Karpas-422 (cell line): ENCODE data around the gene MKNK2. TPM values are rescaled to one million over a fixed set of nuclear protein-coding genes. Genes with fewer than 3 reads are reported as not detected.
"Not testable (repeated sequence)": the region's sequence is repeated elsewhere in the genome, so short reads cannot be mapped to it uniquely, and the experiment has no call there.

Source experiments
- DNase-seq: peaks from one replicate; pipeline ENCODE4 v3.0.0-alpha.2; 2015
- H2AFZ ChIP-seq: fragments of 200-600 bp; sonication (generic); 2 replicates; pipeline ENCODE4 v1.6.1; 2014; ENCODE audit warnings: antibody characterized with exemption, low read length, mixed read lengths
- H3K27ac ChIP-seq: fragments of 200-600 bp; sonication (generic); 2 replicates; pipeline ENCODE4 v1.5.1; 2014; ENCODE audit warnings: mild to moderate bottlenecking, low read length, moderate library complexity
- H3K27me3 ChIP-seq: fragments of 200-600 bp; sonication (generic); 2 replicates; pipeline ENCODE4 v1.6.1; 2014; ENCODE audit warnings: low read length, mixed read lengths
- H3K36me3 ChIP-seq: fragments of 200-600 bp; sonication (generic); 2 replicates; pipeline ENCODE4 v1.6.1; 2014; ENCODE audit warnings: low read length, mixed read lengths; ENCODE audit not compliant: insufficient read depth
- H3K4me1 ChIP-seq: fragments of 200-600 bp; sonication (generic); 2 replicates; pipeline ENCODE4 v1.6.1; 2014; ENCODE audit warnings: mild to moderate bottlenecking, low read length, mixed read lengths
- H3K4me2 ChIP-seq: fragments of 200-600 bp; sonication (generic); 2 replicates; pipeline ENCODE4 v1.6.1; 2014; ENCODE audit warnings: low read length, low read depth, mild to moderate bottlenecking; ENCODE audit not compliant: poor library complexity, severe bottlenecking
- H3K4me3 ChIP-seq: fragments of 200-600 bp; sonication (generic); 2 replicates; pipeline ENCODE4 v1.5.1; 2014; ENCODE audit warnings: mild to moderate bottlenecking, antibody characterized with exemption, low read length, mixed read lengths
- H3K79me2 ChIP-seq: fragments of 200-600 bp; sonication (generic); 2 replicates; pipeline ENCODE4 v1.6.1; 2014; ENCODE audit warnings: mild to moderate bottlenecking, low read length, mixed read lengths
- H3K9ac ChIP-seq: fragments of 200-600 bp; sonication (generic); 2 replicates; pipeline ENCODE4 v1.6.0; 2014; ENCODE audit warnings: low read length
- H3K9me2 ChIP-seq: fragments of 200-600 bp; sonication (generic), shearing (Covaris generic); replicated peaks from 2 replicates; pipeline ENCODE4 v1.6.0; 2014; ENCODE audit warnings: mild to moderate bottlenecking, low read length, moderate library complexity; ENCODE audit not compliant: insufficient read depth
- H3K9me3 ChIP-seq: fragments of 300-700, 200-600 bp; sonication (generic); 2 replicates; pipeline ENCODE4 v1.6.1; 2014; ENCODE audit warnings: low read length, mixed read lengths
- H4K20me1 ChIP-seq: fragments of 200-600 bp; sonication (generic); 2 replicates; pipeline ENCODE4 v1.6.1; 2014; ENCODE audit warnings: mild to moderate bottlenecking, antibody characterized with exemption, low read length, low read depth; ENCODE audit not compliant: insufficient read depth
- total RNA-seq: library from RNA; depleted of rRNA; stranded (reverse); fragments of >200 nt; shearing (Covaris generic); gene quantifications from 2 replicates; pipeline ENCODE4 v1.2.3, GENCODE V29; 2014; ENCODE audit warnings: low replicate concordance

Gene MKNK2
- total RNA-seq, 1 experiment from 2014 or later, result 526 TPM

GRCh38 chr19:2096034-2096479 lies 45.0 kb upstream of the MKNK2 start, which contains the start of gene MOB3A:
Gene MOB3A, minus strand, starts transcription at chr19:2096326. Its CDS starts 17,766 bp downstream, at chr19:2078560.
- no peaks in the 10 kb centered on the region for H3K9me3 ChIP-seq
- DNase-seq, result no peak
- peaks cover 45% of the 10 kb centered on the region for H3K79me2 ChIP-seq
- peak within 1 kb of the TSS; percentile 99 for H3K27ac ChIP-seq
- peaks cover 61% of the 10 kb centered on the region for H3K4me1 ChIP-seq
- peaks cover 32% of the 10 kb centered on the region for H3K36me3 ChIP-seq
- no peaks in the 10 kb centered on the region for H3K27me3 ChIP-seq
- peaks cover 9% of the 10 kb centered on the region; the same call in 1 of the 2 replicates for H4K20me1 ChIP-seq
- peak within 1 kb of the TSS; percentile 95 for H3K4me3 ChIP-seq
- no peak within 1 kb of the TSS for H2AFZ ChIP-seq
- no peaks in the 10 kb centered on the region for H3K9me2 ChIP-seq
- H3K4me2 ChIP-seq, result peak within 1 kb of the TSS; percentile 96
- H3K9ac ChIP-seq, result peak within 1 kb of the TSS; percentile 100

- peak overlapping the region; percentile 96 for H3K4me2 ChIP-seq
Measured at GRCh38 chr19:2091926-2092525, 41.0 kb upstream of the MKNK2 start.

GRCh38 chr19:2089727-2090053 lies 38.6 kb upstream of the MKNK2 start:
- peak overlapping the region; percentile 70 for H3K4me2 ChIP-seq
- H3K4me3 ChIP-seq, result peak overlapping the region; percentile 58
- DNase-seq, result no peak
- H3K9me2 ChIP-seq, result no peaks in the 10 kb centered on the region
- peak overlapping the region; percentile 79 for H3K9ac ChIP-seq
- H4K20me1 ChIP-seq, result no peaks in the 10 kb centered on the region
- H3K4me1 ChIP-seq, result peaks cover 99% of the 10 kb centered on the region
- H2AFZ ChIP-seq, result no peak overlapping the region
- peaks cover 29% of the 10 kb centered on the region for H3K79me2 ChIP-seq
- no peaks in the 10 kb centered on the region for H3K27me3 ChIP-seq
- H3K9me3 ChIP-seq, result no peaks in the 10 kb centered on the region
- peak overlapping the region; percentile 99 for H3K27ac ChIP-seq
- peaks cover 25% of the 10 kb centered on the region for H3K36me3 ChIP-seq

More at GRCh38 chr19:2091926-2092525, 41.0 kb upstream of the MKNK2 start:
- H3K27ac ChIP-seq, result peak overlapping the region; percentile 99
- not testable (repeated sequence) for H3K9me3 ChIP-seq, H3K27me3 ChIP-seq, H3K9me2 ChIP-seq, H2AFZ ChIP-seq, H4K20me1 ChIP-seq
- peak; percentile 66 for DNase-seq
- peaks cover 34% of the 10 kb centered on the region for H3K36me3 ChIP-seq
- H3K4me1 ChIP-seq, result peaks cover 79% of the 10 kb centered on the region
- peaks cover 36% of the 10 kb centered on the region for H3K79me2 ChIP-seq
- peak overlapping the region; percentile 78 for H3K9ac ChIP-seq
- H3K4me3 ChIP-seq, result peak overlapping the region; percentile 16; the same call in 1 of the 2 replicates

- H3K4me1 ChIP-seq, result peaks cover 99% of the 10 kb centered on the region
- peak overlapping the region; percentile 58 for H3K4me3 ChIP-seq
- peak overlapping the region; percentile 79 for H3K9ac ChIP-seq
- peaks cover 19% of the 10 kb centered on the region for H3K36me3 ChIP-seq
- no peaks in the 10 kb centered on the region for H3K9me2 ChIP-seq
- H3K27me3 ChIP-seq, result no peaks in the 10 kb centered on the region
- peaks cover 26% of the 10 kb centered on the region for H3K79me2 ChIP-seq
- peak overlapping the region; percentile 70 for H3K4me2 ChIP-seq
- H3K27ac ChIP-seq, result peak overlapping the region; percentile 99
- no peak overlapping the region for H2AFZ ChIP-seq
- no peaks in the 10 kb centered on the region for H3K9me3 ChIP-seq
- no peaks in the 10 kb centered on the region for H4K20me1 ChIP-seq
- DNase-seq, result peak; percentile 80
Measured at GRCh38 chr19:2089001-2089711, 38.1 kb upstream of the MKNK2 start.

GRCh38 chr19:2087621-2088100 lies 36.6 kb upstream of the MKNK2 start:
- H3K27ac ChIP-seq, result peak overlapping the region; percentile 99
- peak overlapping the region; percentile 62 for H3K4me2 ChIP-seq
- peak; percentile 89 for DNase-seq
- no peaks in the 10 kb centered on the region for H4K20me1 ChIP-seq
- H2AFZ ChIP-seq, result no peak overlapping the region
- H3K27me3 ChIP-seq, result no peaks in the 10 kb centered on the region
- no peaks in the 10 kb centered on the region for H3K9me3 ChIP-seq
- peaks cover 15% of the 10 kb centered on the region for H3K36me3 ChIP-seq
- H3K9ac ChIP-seq, result peak overlapping the region; percentile 79
- peaks cover 34% of the 10 kb centered on the region for H3K79me2 ChIP-seq
- peak overlapping the region; percentile 29; the same call in 1 of the 2 replicates for H3K4me3 ChIP-seq
- no peaks in the 10 kb centered on the region for H3K9me2 ChIP-seq
- peaks cover 99% of the 10 kb centered on the region for H3K4me1 ChIP-seq

GRCh38 chr19:2086695-2087620 lies 35.9 kb upstream of the MKNK2 start:
- not testable (repeated sequence) for H3K9me2 ChIP-seq, H3K9me3 ChIP-seq, H3K27me3 ChIP-seq, H2AFZ ChIP-seq, H4K20me1 ChIP-seq
- peak overlapping the region; percentile 99 for H3K27ac ChIP-seq
- peak; percentile 87 for DNase-seq
- peak overlapping the region; percentile 62 for H3K4me2 ChIP-seq
- H3K4me3 ChIP-seq, result peak overlapping the region; percentile 30; the same call in 1 of the 2 replicates
- peaks cover 12% of the 10 kb centered on the region for H3K36me3 ChIP-seq
- H3K4me1 ChIP-seq, result peaks cover 98% of the 10 kb centered on the region
- H3K9ac ChIP-seq, result peak overlapping the region; percentile 79
- peaks cover 41% of the 10 kb centered on the region for H3K79me2 ChIP-seq

- no peaks in the 10 kb centered on the region for H3K9me3 ChIP-seq
- H4K20me1 ChIP-seq, result peaks cover 6% of the 10 kb centered on the region; the same call in 1 of the 2 replicates
- peak overlapping the region; percentile 99 for H3K27ac ChIP-seq
- H3K27me3 ChIP-seq, result no peaks in the 10 kb centered on the region
- peak overlapping the region; percentile 62 for H3K4me2 ChIP-seq
- peaks cover 52% of the 10 kb centered on the region for H3K79me2 ChIP-seq
- H3K9me2 ChIP-seq, result no peaks in the 10 kb centered on the region
- H3K36me3 ChIP-seq, result peaks cover 24% of the 10 kb centered on the region
- DNase-seq, result peak; percentile 96
- peak overlapping the region; percentile 42; the same call in 1 of the 2 replicates for H3K4me3 ChIP-seq
- H3K9ac ChIP-seq, result peak overlapping the region; percentile 79
- H2AFZ ChIP-seq, result no peak overlapping the region
- peaks cover 81% of the 10 kb centered on the region for H3K4me1 ChIP-seq
Measured at GRCh38 chr19:2084993-2085720, 34.1 kb upstream of the MKNK2 start.
